ENCODE measurements around the gene MED15.

MED15 gene

DNA sequence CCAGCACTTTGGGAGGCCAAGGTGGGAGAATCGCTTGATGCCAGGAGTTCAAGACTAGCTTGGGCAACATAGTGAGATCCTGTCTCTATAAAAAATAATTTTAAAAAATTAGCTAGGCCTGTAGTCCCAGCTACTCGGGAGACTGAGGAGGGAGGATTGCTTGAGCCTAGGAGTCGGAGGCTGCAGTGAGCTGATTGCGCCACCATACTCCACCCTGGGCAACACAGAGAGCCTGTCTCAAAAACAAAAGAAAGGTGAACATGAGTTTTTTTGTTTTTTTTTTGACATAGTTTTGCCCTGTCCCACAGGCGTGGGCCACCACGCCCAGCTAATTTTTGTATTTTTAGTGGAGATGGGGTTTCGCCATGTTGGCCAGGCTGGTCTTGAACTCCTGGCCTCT lies 17.6 kb downstream of the MED15 start:
- TF ChIP-seq, protein P1, sequence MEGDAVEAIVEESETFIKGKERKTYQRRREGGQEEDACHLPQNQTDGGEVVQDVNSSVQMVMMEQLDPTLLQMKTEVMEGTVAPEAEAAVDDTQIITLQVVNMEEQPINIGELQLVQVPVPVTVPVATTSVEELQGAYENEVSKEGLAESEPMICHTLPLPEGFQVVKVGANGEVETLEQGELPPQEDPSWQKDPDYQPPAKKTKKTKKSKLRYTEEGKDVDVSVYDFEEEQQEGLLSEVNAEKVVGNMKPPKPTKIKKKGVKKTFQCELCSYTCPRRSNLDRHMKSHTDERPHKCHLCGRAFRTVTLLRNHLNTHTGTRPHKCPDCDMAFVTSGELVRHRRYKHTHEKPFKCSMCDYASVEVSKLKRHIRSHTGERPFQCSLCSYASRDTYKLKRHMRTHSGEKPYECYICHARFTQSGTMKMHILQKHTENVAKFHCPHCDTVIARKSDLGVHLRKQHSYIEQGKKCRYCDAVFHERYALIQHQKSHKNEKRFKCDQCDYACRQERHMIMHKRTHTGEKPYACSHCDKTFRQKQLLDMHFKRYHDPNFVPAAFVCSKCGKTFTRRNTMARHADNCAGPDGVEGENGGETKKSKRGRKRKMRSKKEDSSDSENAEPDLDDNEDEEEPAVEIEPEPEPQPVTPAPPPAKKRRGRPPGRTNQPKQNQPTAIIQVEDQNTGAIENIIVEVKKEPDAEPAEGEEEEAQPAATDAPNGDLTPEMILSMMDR (IDR thresholded peaks at IDR 0.05), result no peak
- TF ChIP-seq ZFX (IDR thresholded peaks at IDR 0.05; ENCODE audit: borderline replicate concordance), result no peak
- no peak overlapping the region for H3K27ac ChIP-seq

DNA sequence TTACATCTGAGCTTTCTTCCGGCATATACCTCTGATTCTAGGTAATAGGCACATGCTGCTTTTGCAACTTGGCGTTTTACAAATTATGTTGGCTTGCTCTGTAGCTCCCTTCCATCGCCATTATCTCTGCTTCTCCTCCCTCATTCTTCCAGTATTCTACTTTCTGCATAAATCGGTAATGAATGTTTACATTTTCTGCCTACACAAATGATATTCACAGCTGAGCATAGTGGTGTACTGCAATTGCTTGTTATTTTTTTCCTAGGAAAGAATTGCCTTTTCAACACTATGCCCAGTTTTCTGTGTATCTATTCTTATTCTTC lies 18.9 kb downstream of the MED15 start:
- H3K27ac ChIP-seq, result no peak overlapping the region
- TF ChIP-seq ZFX (IDR thresholded peaks at IDR 0.05; ENCODE audit: borderline replicate concordance), result no peak
- TF ChIP-seq, protein P1 (IDR thresholded peaks at IDR 0.05), result no peak

DNA sequence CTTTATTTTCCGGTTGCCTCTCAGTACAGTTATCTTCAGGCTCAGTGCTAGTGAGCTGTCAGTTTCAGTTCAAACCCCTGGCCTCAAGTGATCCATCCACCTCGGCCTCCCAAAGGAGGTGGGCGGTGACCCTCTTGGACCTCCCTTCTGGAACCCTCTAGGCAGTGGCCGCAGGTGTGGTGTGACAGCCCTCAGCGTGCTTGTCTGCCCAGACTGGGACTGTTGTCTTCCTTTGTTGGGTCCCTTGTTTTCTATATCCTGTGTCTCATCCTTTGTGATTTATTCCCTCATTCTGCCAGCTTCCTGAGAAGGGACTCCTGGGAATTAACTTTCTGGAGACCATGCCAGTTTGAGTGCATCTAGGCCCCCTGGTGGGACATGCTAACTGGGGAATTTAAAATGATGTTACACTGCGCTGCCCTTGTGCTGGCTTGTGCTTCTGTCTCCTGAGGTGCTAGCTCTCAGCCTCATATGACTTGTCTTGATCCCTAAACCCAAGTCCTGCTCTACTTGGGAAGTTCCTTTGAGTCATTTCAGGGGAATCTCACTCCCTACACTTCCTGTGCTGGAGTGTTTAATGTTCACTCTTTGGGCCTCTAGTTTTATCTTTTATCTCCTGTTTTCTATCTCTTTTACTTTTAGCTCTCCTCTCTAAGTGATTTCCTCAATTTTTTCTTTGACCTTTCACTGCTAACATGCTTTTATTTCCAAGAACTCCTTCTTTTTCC lies 19.4 kb downstream of the MED15 start:
- H3K27ac ChIP-seq, result no peak overlapping the region
- TF ChIP-seq ZFX (IDR thresholded peaks at IDR 0.05; ENCODE audit: borderline replicate concordance), result no peak

DNA sequence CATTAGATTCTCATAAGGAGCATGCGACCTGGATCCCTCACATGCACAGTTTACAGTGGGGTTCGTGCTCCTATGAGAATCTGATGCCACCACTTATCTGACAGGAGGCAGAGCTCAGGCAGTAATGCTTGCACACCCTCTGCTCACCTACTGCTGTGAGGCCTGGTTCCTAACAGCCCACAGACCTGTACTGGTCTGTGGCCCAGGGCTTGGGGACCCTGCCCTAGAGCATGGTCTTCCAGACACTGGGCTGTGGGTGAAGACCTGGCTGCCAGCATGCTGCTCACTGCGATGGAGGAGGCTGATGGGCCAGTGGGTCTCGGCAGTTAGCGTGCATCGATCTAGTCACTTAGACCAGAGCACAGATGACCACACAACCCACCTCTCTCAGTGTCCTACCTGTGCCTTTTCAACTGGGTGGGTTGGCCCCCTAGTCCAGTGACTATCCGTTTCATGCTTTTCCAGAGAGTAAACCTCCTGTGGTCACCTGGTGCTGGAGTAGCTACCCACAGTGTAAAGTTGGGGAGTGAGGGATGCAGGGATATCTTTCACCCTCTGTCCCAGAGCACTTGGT lies 21.1 kb downstream of the MED15 start:
- no peak for TF ChIP-seq ZFX (IDR thresholded peaks at IDR 0.05; ENCODE audit: borderline replicate concordance)
- TF ChIP-seq, protein P1 (IDR thresholded peaks at IDR 0.05), result no peak

DNA sequence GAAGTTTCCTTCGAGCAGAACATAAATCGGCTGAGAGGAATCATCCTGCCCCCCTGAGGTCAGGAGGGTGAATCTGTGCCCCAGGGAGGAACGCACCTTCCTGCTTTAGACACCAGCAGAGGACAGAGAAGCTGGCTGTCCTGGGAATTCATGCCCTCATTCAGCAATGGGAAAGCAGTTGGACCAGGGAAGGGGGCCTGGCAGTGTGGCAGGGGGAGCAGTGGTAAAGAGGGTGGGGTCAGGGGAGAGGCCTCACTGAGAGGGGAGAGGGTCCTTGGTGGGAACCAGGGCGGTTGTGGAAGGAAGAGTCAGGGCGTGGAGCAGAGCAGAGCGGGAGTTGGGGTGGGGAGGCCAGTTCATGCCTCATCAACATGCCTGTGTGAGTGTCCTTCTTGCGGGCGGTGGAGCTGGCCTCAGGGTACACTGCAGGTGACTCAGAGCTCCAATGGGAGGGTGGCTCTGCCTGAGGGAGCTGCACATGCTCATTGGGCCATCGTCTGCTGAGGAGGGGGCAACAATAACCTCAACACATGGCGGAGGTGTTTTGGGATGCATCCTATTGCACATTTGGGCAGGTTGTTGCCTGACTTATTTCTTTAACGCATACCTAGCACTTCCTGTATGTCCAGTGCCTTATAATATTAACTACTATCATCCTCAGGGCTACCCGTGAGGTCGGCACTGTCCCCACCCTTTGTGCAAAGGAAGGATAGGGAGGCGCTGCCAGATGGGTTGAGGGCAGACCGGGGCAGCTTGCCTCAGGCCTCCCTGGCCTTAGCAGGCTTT lies 23.2 kb downstream of the MED15 start:
- H3K27ac ChIP-seq, result peak overlapping the region; percentile 31; the same call in 1 of the 2 replicates
- TF ChIP-seq, protein P1 (IDR thresholded peaks at IDR 0.05), result no peak
- no peak for TF ChIP-seq ZFX (IDR thresholded peaks at IDR 0.05; ENCODE audit: borderline replicate concordance)

More for the DNA sequence above, 21.1 kb downstream of the MED15 start:
- H3K27ac ChIP-seq, result no peak overlapping the region

DNA sequence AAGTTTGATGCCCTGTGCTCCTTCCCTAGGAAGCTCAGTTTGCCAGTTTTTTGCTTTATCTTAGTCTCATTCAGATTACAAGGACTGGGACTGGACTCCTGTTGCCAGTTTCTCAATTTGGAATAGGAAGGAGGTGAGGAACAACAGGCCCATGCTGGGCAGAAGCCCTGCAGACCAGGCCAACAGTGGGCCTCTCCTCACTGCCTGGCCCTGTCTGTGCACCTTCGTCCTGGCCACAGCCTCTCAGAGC lies 23.7 kb downstream of the MED15 start:
- TF ChIP-seq, protein P1 (IDR thresholded peaks at IDR 0.05), result no peak
- no peak for TF ChIP-seq ZFX (IDR thresholded peaks at IDR 0.05; ENCODE audit: borderline replicate concordance)
- H3K27ac ChIP-seq, result peak overlapping the region; percentile 31; the same call in 1 of the 2 replicates

DNA sequence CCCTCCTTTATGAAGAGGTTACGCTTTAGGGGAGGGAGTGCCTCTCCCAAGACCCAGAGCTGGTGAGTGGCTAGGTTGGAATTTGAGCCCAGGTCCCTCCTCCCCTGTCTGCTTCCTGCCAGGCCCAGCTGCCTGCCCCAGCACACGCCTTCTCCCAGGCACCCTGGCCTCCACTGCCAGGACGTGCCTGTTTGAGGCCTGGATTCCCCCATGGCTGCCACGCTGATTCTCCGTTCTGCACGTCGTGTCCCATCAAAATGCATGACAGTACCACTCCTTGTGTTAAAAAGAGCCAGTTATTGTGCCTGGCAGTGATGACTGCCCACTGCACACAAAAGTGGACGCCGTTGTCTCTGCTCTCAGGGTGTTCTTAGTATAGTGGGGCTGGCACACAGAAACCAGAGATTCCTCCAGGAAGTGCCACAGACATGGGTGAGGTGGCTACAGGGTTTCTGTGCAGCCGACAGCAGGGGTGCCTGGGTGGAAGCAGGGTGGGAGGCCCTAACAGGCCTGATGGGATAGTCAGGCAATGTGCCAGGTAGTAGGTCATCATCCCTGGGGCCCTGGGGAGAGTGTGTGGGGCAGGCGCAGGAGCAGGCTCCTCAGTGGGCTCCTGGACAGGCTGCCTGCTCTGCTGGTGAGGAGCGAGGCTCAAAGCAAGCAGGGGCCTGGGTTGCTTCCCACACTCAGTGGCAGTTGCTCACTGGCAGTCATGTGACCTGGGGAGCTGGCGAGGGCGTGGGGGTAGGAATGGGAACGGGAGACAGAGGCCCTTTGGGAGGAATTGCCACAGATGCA lies 24.2 kb downstream of the MED15 start:
- no peak for TF ChIP-seq ZFX (IDR thresholded peaks at IDR 0.05; ENCODE audit: borderline replicate concordance)
- TF ChIP-seq, protein P1 (IDR thresholded peaks at IDR 0.05), result no peak
- H3K27ac ChIP-seq, result peak overlapping the region; percentile 31; the same call in 1 of the 2 replicates

Data from 22Rv1 (cell line).